Transverse colon (tissue), 4 donors: ENCODE data around the gene GCLM.
"Not testable (repeated sequence)": the region's sequence is repeated elsewhere in the genome, so short reads cannot be mapped to it uniquely, and the experiment has no call there.

ENCODE experiments used
- CTCF ChIP-seq, 5 experiments: fragments of 200-600 bp in 3 of 5; fragments of 450-650 bp in 2 of 5; sonication (generic) in 3 of 5; IDR thresholded peaks; 1 replicate in 2 of 5; 2 replicates in 3 of 5; pipeline ENCODE4 v1.5.1; 2016 to 2017; ENCODE audit warnings: antibody characterized with exemption in 5 of 5, inconsistent platforms in 3 of 5, mild to moderate bottlenecking in 2 of 5, moderate library complexity in 1 of 5
- POLR2AphosphoS5 ChIP-seq, 3 donors: sonication (generic); formaldehyde crosslinking; IDR thresholded peaks; one replicate each; pipeline ENCODE4 v1.6.1; 2016; ENCODE audit warnings: antibody characterized with exemption in 3 of 3

GRCh38 chr1:93855983-93856382, 53.2 kb downstream of the GCLM start:
- TF ChIP-seq POLR2AphosphoS5, CTCF (IDR thresholded peaks at IDR 0.05): not testable (repeated sequence)
